Measurements from ENCODE around the gene SPOUT1. TPM values are rescaled to one million over a fixed set of nuclear protein-coding genes. Genes with fewer than 3 reads are reported as not detected.

SPOUT1 gene
- total RNA-seq, 1 donor from 2014 or later = 19.5 TPM

DNA sequence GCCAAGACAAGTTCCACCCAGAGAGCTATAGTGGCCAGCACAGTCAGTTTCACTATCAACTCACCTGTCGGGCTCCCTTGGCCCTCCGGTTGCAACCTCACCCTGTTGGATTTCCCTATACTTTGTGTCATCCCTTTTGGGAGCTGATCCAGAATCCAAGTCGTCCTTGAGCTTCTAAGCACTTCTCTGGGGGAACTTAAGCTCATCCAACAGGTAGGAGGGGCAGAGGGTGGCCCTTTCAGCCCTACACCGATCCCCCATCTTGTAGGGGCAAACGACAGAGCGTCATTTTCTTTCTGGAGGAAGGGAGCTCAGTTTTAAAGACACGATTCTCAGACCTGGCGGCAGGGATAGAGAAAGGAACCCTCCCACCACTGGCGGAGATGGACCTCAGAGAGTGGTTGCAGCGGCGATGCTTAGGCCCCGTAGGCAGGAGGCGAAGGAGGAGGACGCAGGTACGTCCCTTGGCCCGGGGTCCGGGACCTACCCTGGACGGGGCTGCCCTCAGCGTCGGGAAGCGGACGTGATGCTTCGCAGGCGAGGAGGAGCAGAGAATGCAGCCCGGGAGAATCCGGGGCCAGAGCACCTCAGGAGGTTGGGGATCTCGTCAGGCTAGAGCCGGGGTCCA lies 58.4 kb downstream of the SPOUT1 start:
- Mint-ChIP-seq H3K27ac (ENCODE audit: unreplicated experiment) (peak overlapping the region; percentile 80), H3K36me3 (ENCODE audit: low read depth, unreplicated experiment) (peaks cover 10% of the 10 kb centered on the region), H3K27me3 (ENCODE audit: low read depth, unreplicated experiment) (no peaks in the 10 kb centered on the region), H3K4me3 (ENCODE audit: unreplicated experiment) (peak overlapping the region; percentile 97), H3K9me3 (ENCODE audit: unreplicated experiment) (peaks cover 6% of the 10 kb centered on the region), H3K4me1 (ENCODE audit: low read depth, unreplicated experiment) (peaks cover 7% of the 10 kb centered on the region)
- Histone ChIP-seq H3K4me3 (ENCODE audit: insufficient read depth, low read depth, low read length) (peak overlapping the region; percentile 81), H3K79me2 (ENCODE audit: insufficient read depth, low read length) (peaks cover 35% of the 10 kb centered on the region), H3K9ac (ENCODE audit: low read length) (peak overlapping the region; percentile 94), H4K20me1 (ENCODE audit: insufficient read depth, low read length) (peaks cover 13% of the 10 kb centered on the region), H3K4me1 (ENCODE audit: insufficient read depth, low read length) (peaks cover 9% of the 10 kb centered on the region), H3K4me2 (ENCODE audit: low read length) (peak overlapping the region; percentile 98), H2AFZ (ENCODE audit: low read depth, low read length) (peak overlapping the region; percentile 81), H3K9me3 (ENCODE audit: insufficient read depth, low read depth, low read length) (no peaks in the 10 kb centered on the region), H3K36me3 (ENCODE audit: insufficient read depth, low read length) (no peaks in the 10 kb centered on the region), H3K27me3 (ENCODE audit: insufficient read depth, low read length) (no peaks in the 10 kb centered on the region), H3K27ac (ENCODE audit: low read depth, low read length) (peak overlapping the region; percentile 78)
- TF ChIP-seq, protein P1, sequence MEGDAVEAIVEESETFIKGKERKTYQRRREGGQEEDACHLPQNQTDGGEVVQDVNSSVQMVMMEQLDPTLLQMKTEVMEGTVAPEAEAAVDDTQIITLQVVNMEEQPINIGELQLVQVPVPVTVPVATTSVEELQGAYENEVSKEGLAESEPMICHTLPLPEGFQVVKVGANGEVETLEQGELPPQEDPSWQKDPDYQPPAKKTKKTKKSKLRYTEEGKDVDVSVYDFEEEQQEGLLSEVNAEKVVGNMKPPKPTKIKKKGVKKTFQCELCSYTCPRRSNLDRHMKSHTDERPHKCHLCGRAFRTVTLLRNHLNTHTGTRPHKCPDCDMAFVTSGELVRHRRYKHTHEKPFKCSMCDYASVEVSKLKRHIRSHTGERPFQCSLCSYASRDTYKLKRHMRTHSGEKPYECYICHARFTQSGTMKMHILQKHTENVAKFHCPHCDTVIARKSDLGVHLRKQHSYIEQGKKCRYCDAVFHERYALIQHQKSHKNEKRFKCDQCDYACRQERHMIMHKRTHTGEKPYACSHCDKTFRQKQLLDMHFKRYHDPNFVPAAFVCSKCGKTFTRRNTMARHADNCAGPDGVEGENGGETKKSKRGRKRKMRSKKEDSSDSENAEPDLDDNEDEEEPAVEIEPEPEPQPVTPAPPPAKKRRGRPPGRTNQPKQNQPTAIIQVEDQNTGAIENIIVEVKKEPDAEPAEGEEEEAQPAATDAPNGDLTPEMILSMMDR (IDR thresholded peaks at IDR 0.05; ENCODE audit: insufficient read depth, low read depth, low read length) = no peak
- TF ChIP-seq EZH2 (IDR thresholded peaks at IDR 0.05; ENCODE audit: insufficient read depth, low read length) = no peak
- DNase-seq (ENCODE audit: low read depth) (peak; percentile 7), FAIRE-seq (no peak)

DNA sequence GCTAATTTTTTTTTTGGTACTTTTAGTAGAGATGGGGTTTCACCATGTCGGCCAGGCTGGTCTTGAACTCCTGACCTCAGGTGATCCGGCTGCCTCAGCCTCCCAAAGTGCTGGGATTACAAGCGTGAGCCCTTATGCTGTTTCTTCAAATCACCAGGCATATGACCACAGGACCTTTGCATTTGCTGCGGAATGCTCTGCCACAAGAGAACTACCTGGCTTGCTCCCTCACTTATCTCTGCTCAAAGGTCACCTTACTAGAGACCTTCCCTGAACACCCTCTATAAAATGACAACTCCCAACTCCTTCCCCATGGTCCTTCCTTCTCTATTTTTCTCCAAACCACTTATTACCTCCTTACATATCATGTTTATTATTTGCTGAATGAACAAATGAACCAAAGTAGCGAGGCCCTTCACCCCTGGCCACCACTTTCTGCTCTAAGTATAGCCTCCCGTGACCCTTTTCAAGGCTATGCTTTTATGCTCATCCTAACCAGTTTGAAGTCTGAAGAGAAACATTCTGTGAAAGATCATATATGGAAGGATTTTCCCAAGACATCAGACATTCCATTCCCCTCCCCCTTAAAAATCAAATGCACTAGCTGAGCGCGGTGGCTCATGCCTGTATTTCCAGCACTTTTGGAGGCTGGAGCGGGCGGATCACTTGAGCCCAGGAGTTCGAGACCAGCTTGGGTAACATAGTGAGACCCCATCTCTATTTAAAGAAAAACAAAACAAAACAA lies 59.1 kb downstream of the SPOUT1 start:
- H3K79me2 ChIP-seq (ENCODE audit: insufficient read depth, low read length) = peaks cover 35% of the 10 kb centered on the region
- peak overlapping the region; percentile 98 for H3K4me2 ChIP-seq (ENCODE audit: low read length)
- peak overlapping the region; percentile 94 for H3K9ac ChIP-seq (ENCODE audit: low read length)
- peaks cover 10% of the 10 kb centered on the region for H3K36me3 Mint-ChIP-seq (ENCODE audit: low read depth, unreplicated experiment)
- peak overlapping the region; percentile 81 for H3K4me3 ChIP-seq (ENCODE audit: insufficient read depth, low read depth, low read length)
- no peaks in the 10 kb centered on the region for H3K36me3 ChIP-seq (ENCODE audit: insufficient read depth, low read length)
- H3K27me3 Mint-ChIP-seq (ENCODE audit: low read depth, unreplicated experiment) = no peaks in the 10 kb centered on the region
- H3K27ac ChIP-seq (ENCODE audit: low read depth, low read length) = peak overlapping the region; percentile 78
- DNase-seq (ENCODE audit: low read depth) = no peak
- no peaks in the 10 kb centered on the region for H3K9me3 ChIP-seq (ENCODE audit: insufficient read depth, low read depth, low read length)
- no peaks in the 10 kb centered on the region for H3K27me3 ChIP-seq (ENCODE audit: insufficient read depth, low read length)
- peak overlapping the region; percentile 80 for H3K27ac Mint-ChIP-seq (ENCODE audit: unreplicated experiment)
- FAIRE-seq = no peak
- H3K4me1 Mint-ChIP-seq (ENCODE audit: low read depth, unreplicated experiment) = peaks cover 7% of the 10 kb centered on the region
- H3K4me1 ChIP-seq (ENCODE audit: insufficient read depth, low read length) = peaks cover 9% of the 10 kb centered on the region
- peaks cover 2% of the 10 kb centered on the region for H3K9me3 Mint-ChIP-seq (ENCODE audit: unreplicated experiment)
- H4K20me1 ChIP-seq (ENCODE audit: insufficient read depth, low read length) = peaks cover 13% of the 10 kb centered on the region
- H2AFZ ChIP-seq (ENCODE audit: low read depth, low read length) = no peak overlapping the region
- TF ChIP-seq, protein P1 (IDR thresholded peaks at IDR 0.05; ENCODE audit: insufficient read depth, low read depth, low read length) = no peak
- no peak for TF ChIP-seq EZH2 (IDR thresholded peaks at IDR 0.05; ENCODE audit: insufficient read depth, low read length)
- peak overlapping the region; percentile 97 for H3K4me3 Mint-ChIP-seq (ENCODE audit: unreplicated experiment)

Other genes with a start within 250 kb of the SPOUT1 start
- 19.5 and 20.6 TPM in 2 replicates for gene DYNC2I2, start 172.9 kb downstream of the SPOUT1 start, total RNA-seq
- gene SET, start 140.6 kb downstream of the SPOUT1 start, total RNA-seq = 361 and 397 TPM in 2 replicates
- 2.3 and 3.1 TPM in 2 replicates for gene PKN3, start 127.3 kb downstream of the SPOUT1 start, total RNA-seq
- gene ZDHHC12, start 105.7 kb downstream of the SPOUT1 start, total RNA-seq = 21.8 and 23.7 TPM in 2 replicates
- gene ZER1, start 57.9 kb downstream of the SPOUT1 start, total RNA-seq = 31.0 and 31.9 TPM in 2 replicates
- 24.3 and 26.5 TPM in 2 replicates for gene TBC1D13, start 42.5 kb downstream of the SPOUT1 start, total RNA-seq
- gene ENDOG, start 11.3 kb downstream of the SPOUT1 start, total RNA-seq = 17.8 and 18.6 TPM in 2 replicates
- gene KYAT1, start 52.2 kb upstream of the SPOUT1 start, total RNA-seq = 9.3 and 10.1 TPM in 2 replicates
- gene LRRC8A, start 52.3 kb upstream of the SPOUT1 start, total RNA-seq = 103 and 104 TPM in 2 replicates
- gene PHYHD1, start 91.2 kb upstream of the SPOUT1 start, total RNA-seq = 4.6 and 6.1 TPM in 2 replicates
- gene DOLK, start 117.8 kb upstream of the SPOUT1 start, total RNA-seq = 19.8 and 22.1 TPM in 2 replicates
- 40.4 and 45.6 TPM in 2 replicates for gene NUP188, start 117.9 kb upstream of the SPOUT1 start, total RNA-seq
- gene SH3GLB2, start 198.5 kb upstream of the SPOUT1 start, total RNA-seq = 35.0 and 38.0 TPM in 2 replicates
- gene MIGA2, start 206.8 kb upstream of the SPOUT1 start, total RNA-seq = 23.1 and 23.8 TPM in 2 replicates

Data from astrocyte (in vitro differentiated cells and primary cell).